ENCODE data around the gene SUPT4H1. TPM values are rescaled to one million over a fixed set of nuclear protein-coding genes. Genes with fewer than 3 reads are reported as not detected.

SUPT4H1 gene
- total RNA-seq, 1 experiment from 2014 or later, result 46.0 TPM

- no peak for DNase-seq (ENCODE audit: low read depth)
These were observed 29.4 kb upstream of the SUPT4H1 start for GRCh38 chr17:58381124-58382035.

DNA sequence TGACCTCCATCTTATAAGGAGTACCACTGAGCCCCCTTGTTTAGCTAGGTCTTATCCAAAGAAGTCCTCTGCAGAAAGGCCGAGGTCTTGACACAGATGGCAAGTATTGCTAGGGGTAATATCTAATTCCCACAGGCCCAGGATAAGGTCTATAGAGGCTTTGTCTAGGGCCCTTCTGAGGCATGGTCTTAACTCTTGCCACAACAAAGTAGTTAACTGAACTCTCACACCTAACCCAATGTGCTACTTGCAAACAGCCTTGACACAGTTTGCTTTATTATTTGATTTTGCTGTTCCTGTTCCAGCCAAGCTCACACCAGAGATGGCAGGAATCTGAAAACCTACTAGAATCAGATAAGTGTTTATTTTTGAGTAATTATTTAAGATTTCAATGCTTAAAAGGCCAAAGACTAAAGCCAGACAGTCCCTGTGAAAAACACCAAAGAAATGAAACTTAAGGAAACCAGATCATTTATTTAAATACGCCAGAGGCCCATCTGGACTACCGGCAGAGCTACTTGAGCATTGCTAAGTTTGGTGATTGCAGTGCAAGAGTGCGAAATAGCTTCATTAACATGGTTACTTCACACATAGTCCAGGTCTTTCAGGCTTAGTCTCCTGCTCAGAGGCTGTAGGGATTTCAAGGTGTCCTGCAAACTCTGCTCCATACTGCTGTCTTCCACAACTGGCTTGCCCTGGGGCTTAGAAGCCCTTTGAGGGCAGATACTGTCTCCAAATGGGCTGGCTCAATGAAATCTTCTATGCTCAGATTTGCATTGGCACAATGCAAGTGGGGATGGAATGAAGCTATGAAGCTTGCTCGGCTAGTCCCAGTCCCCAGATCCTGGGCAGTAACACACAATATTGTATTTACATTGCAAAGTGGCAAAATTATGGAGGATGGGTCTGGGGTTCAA, 28.5 kb upstream of the SUPT4H1 start:
- no peak for DNase-seq (ENCODE audit: low read depth)

DNA sequence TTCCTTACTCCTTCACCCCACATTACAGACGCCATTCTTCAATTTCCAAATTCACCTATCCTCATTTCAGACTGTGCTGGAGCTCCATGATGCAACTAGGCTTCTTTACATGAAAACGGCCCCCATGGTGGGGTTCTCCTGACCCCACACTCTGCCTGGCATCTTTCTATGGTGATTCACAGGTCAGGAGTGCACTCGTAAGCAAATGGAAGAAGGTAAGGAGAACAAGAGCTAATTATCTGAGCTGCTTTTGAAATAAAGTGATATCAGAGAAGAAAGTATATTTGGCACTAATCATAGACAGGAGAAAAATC, 27.5 kb upstream of the SUPT4H1 start:
- no peak for DNase-seq (ENCODE audit: low read depth)

DNA sequence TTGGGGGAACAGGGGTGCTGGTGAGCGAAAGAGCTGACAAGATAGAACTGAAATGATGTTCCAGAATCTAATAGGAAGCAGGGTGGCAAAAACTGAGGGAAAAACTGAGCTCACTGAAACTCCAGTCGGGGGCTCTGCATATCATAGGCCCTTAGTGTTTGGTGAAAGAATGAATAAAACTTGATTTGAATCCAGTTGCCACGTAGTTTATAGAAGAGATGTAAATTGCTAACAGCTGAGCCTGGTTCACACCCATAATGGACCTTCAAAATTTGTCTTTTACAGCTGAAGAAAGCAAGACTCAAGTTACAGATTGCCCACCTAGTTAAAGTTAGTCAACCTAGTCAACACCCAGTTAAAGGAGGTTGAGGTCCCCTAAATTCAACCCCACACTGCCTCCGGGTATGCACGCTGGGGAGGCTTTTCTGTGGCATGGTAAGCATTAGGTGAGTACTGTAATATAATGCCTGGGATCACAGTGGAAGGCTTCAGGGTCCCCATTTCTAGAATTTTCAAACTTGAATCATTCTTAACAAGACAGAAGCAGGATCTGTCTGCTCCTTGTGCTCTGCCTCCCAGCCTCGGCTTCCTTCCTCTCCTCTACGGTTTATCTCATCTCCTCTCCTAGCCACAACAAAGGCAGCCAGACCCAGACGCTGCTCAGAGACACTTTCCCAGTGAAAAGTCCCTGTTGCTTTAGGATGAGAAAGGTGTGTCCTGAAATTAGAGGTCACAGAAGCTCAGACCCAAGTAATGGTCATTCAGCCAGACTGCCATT, 26.9 kb upstream of the SUPT4H1 start:
- no peak for DNase-seq (ENCODE audit: low read depth)

DNA sequence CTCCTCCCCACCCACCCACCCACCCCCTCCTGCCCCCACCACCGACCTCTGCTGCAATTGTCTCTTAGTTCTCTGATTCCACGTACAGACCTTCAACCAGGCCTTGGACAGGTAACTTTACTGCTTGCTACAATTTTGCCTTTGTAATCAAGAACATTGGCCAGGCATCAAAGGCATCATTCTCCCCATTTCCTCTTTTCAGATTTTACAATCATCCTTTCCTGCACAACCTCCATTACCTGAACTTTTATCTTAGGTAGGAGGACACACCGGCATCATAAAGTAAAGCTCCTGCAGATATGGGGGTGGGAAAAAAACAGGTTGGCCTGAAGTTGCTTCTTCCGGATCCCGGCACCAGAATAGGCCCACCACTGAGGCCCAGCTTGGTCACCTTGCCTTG, 25.7 kb upstream of the SUPT4H1 start:
- no peak for DNase-seq (ENCODE audit: low read depth)

DNA sequence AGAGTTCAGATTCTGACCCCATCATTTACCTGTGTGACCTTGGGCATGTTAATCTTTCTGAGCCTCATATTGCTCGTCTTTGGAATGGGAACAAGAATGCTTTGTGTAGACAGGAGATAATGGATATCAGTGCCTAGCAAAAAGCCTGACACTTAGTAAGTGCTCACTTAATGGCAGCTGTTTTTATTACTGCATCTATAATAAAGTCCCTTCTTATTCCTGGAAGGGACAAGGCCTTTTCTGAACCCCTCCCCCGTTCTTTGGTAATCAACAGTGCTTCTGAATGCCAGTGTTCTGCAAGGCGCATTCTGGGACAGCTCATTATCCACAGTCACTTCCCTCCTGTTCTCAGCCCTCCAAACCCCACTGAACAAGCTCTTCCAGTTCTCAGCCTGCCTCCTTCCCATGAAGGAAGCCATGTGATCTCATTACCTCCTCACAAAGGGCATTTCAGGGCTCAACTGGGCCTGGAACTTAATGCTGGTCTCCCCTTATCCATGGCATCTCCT, 25.1 kb upstream of the SUPT4H1 start:
- DNase-seq (ENCODE audit: low read depth), result no peak

- no peak for DNase-seq (ENCODE audit: low read depth)
These were observed 24.5 kb upstream of the SUPT4H1 start for GRCh38 chr17:58376472-58377000.

DNA sequence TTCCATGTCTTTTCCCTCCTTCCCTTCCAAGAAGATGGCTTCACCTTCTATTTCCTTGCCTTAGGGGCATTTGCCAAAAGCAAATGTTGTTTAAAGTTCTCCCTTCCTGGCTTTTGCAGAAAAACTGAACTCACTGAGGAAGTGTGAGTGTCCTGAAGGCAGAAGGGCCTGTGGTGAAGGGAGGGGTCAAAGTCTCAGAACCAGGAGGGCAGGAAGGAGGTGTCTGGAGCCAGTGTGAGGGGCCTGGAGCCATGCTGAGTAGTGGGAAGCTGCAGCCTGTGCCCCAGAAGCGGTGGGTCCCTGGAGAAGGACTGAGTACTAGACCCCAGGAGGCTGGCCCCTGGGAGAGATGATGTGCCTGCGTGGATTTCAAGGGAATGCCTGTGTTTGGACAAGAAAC, 23.8 kb upstream of the SUPT4H1 start:
- DNase-seq (ENCODE audit: low read depth), result no peak

DNA sequence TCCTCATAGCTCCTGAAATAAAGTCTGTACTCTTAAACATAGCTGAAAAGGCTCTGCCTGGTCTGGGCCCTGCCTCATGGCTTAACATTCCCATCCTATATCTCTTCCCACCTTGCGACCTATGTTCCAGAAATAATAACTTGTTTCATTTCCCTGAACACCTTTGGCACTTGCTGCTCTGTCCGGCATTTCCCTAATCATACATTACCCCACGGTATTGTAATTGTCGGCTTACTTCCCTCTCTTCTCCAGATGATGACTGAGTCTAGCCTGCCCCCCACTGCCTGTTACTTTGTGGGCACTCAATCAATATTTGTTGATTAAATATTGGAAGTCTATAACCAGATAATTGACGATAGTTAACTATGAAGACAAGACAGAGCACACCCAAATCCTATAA, 23.3 kb upstream of the SUPT4H1 start:
- no peak for DNase-seq (ENCODE audit: low read depth)

DNA sequence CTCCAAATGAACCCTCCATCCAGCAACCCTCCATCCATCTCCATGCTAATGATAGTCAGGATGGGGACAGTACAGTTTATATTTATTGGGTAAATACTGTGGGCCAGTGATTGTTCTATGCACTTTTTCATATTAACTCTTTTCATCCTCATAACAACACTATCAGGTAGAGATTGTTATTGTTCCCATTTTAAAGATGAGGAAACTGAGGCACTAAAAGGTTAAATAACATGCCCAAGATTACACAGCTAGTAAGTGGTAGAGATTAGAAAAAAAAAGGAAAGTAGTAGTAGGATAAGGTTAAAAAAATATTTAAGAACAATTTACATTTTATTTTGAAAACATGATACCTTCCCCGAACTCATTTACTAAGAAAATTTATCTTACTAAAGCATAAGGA, 21.9 kb upstream of the SUPT4H1 start:
- no peak for DNase-seq (ENCODE audit: low read depth)

GRCh38 chr17:58373003-58373402, 21.0 kb upstream of the SUPT4H1 start:
- DNase-seq (ENCODE audit: low read depth), result no peak

- DNase-seq (ENCODE audit: low read depth), result no peak
These were observed 19.4 kb upstream of the SUPT4H1 start for GRCh38 chr17:58371300-58371950.

- no peak for DNase-seq (ENCODE audit: low read depth)
These were observed 18.7 kb upstream of the SUPT4H1 start for GRCh38 chr17:58370716-58371115.

GRCh38 chr17:58370309-58370708, 18.3 kb upstream of the SUPT4H1 start:
- no peak for DNase-seq (ENCODE audit: low read depth)

GRCh38 chr17:58369214-58370031, 17.4 kb upstream of the SUPT4H1 start:
- no peak for DNase-seq (ENCODE audit: low read depth)

GRCh38 chr17:58368860-58369213, 16.8 kb upstream of the SUPT4H1 start:
- DNase-seq (ENCODE audit: low read depth), result peak; percentile 6

- DNase-seq (ENCODE audit: low read depth), result no peak
These were observed 15.5 kb upstream of the SUPT4H1 start for GRCh38 chr17:58367461-58367860.

DNA sequence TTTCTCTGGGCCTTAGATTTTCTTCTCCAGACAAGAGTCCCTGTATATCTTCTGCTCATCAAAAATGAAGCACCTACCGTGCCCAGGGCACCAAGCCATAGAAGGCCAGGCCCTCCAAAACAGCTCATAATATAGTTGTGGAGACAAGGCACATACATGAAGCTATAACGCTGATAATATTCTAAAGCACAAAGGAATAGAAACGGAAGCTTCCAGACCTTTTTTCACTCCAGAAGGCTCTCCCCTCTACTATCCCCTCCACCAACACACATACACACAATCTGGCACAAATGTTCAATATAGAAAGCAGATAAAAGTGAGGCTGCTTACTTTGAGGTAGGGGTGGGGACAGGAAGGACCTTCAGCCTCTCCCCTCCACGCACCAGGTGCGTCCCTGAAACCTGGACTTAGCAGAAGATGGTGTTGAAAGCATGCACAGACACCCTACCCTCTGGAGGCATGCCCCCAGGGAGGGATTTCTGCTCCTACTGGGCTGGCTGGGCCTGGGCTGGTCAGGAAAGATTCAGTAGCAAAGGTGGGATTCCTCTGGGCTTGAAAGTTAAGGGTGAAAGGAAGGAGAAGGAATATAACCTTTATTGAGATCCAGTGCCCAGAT, 14.1 kb upstream of the SUPT4H1 start:
- DNase-seq (ENCODE audit: low read depth), result no peak

- no peak for DNase-seq (ENCODE audit: low read depth)
These were observed 13.4 kb upstream of the SUPT4H1 start for GRCh38 chr17:58365185-58365979.
